Heart right ventricle (tissue), 16 donors: ENCODE results near the gene FBLN2. TPM values are rescaled to one million over a fixed set of nuclear protein-coding genes. Genes with fewer than 3 reads are reported as not detected.
"Not testable (repeated sequence)": the region's sequence is repeated elsewhere in the genome, so short reads cannot be mapped to it uniquely, and the experiment has no call there.

Source experiments
- ATAC-seq, 8 donors: fragments of 200-7000 bp; cut with Tn5 transposase; one replicate each; pipeline ENCODE4 v1.9.1; 2020; ENCODE audit warnings: mild to moderate bottlenecking in 8 of 8, moderate library complexity in 8 of 8, moderate number of reproducible peaks in 1 of 8
- DNase-seq, 2 donors: peaks; one replicate each; pipeline ENCODE4 v3.0.0-alpha.2; 2020
- H3K27ac ChIP-seq, 10 donors: fragments of 200-600 bp; sonication (generic) in 2 of 10; one replicate each; pipeline versions ENCODE4 v1.5.0 to v1.8.0; 2020 to 2022; ENCODE audit warnings: mild to moderate bottlenecking in 3 of 10
- H3K27me3 ChIP-seq, 7 donors: fragments of 200-600 bp; one replicate each; pipeline ENCODE4 v1.8.0; 2021 to 2022; ENCODE audit warnings: mild to moderate bottlenecking in 2 of 7
- H3K36me3 ChIP-seq, 9 donors: fragments of 200-600 bp; sonication (generic) in 1 of 9; one replicate each; pipeline versions ENCODE4 v1.5.0 to v1.8.0; 2020 to 2022; ENCODE audit warnings: mild to moderate bottlenecking in 2 of 9
- H3K4me1 ChIP-seq, 9 donors: fragments of 200-600 bp; sonication (generic) in 1 of 9; one replicate each; pipeline versions ENCODE4 v1.5.0 to v1.8.0; 2020 to 2022; ENCODE audit warnings: mild to moderate bottlenecking in 4 of 9
- H3K4me3 ChIP-seq, 10 donors: fragments of 200-600 bp; sonication (generic) in 2 of 10; one replicate each; pipeline versions ENCODE4 v1.5.0 to v1.8.0; 2020 to 2022; ENCODE audit warnings: mild to moderate bottlenecking in 7 of 10, moderate library complexity in 2 of 10
- H3K9me3 ChIP-seq, 11 donors: fragments of 200-600 bp in 10 of 11; sonication (generic) in 2 of 11; one replicate each; pipeline versions ENCODE4 v1.5.0 to v1.8.0; 2013 to 2022; ENCODE audit warnings: mild to moderate bottlenecking in 2 of 11, control low read depth in 1 of 11, moderate library complexity in 1 of 11
- CTCF ChIP-seq, 9 donors: fragments of 200-600 bp; sonication (generic) in 2 of 9; IDR thresholded peaks; one replicate each; pipeline versions ENCODE4 v1.5.0 to v1.8.0; 2021 to 2022; ENCODE audit warnings: antibody characterized with exemption in 9 of 9, mild to moderate bottlenecking in 5 of 9, moderate library complexity in 1 of 9
- WGBS, 2 donors: extraction: QIAGEN DNeasy Blood & Tissue Kit; methylation state at CpG; one replicate each; pipeline ENCODE4 v1.1.7; 2013; ENCODE audit warnings: inconsistent platforms in 1 of 2; 5-methylcytosine and 5-hydroxymethylcytosine counted together
- intact Hi-C, 10 donors: fragments of 100-400 bp; cut with DNase I; formaldehyde crosslinking; loops; one replicate each; pipeline versions ENCODE4 v1.11.1 to v1.14.2; 2022
- polyA plus RNA-seq, 2 donors: library from polyadenylated mRNA; stranded (reverse); fragments of 200-250 nt; gene quantifications; one replicate each; pipeline ENCODE4 v1.2.3, GENCODE V29; 2013
- total RNA-seq, 10 donors: library from RNA; stranded (reverse); fragmentation: NEBNext Ultra II Directional in 3 of 10; extraction: Animal tissue kit (Norgen Biotek cat#: 25700) in 3 of 10; gene quantifications; one replicate each; pipeline versions ENCODE4 v1.2.1 to v1.2.4, GENCODE V29; 2021 to 2023
- donor health status: Arrhythmogenic right ventricular cardiomyopathy.
- donor health status: ischemic (EF 13 %, LVEDD 7.1; RV severe dilation, severe dysfunction).
- donor health status: healthy with polysubstance abuse.
- donor health status: DM: no; HTN: yes; CAD: no.
- donor health status: DM: no; HTN: no; CAD: no.
- donor health status: ischemic (EF 25% LVEDD 6.9; RV normal size, moderate dysfunction).
- donor health status: ischemic (EF 25% LVEDD 5.7; RV mildly dilated, moderate dysfunction).
- donor health status: healthy.
- donor health status: DM: yes; HTN: yes; CAD: no.
- donor health status: Ischemic cardiomyopathy.
- donor health status: ischemic (EF 35%, LVEDD 5.7; RV mildly dilated, moderate dysfunction).
- donor health status: nonischemic (EF 11% LVEDD 7.7; RV severe dilation, severe dysfunction).
- donor health status: DM: yes; HTN: yes; CAD: no.
- donor health status: PGD.
- donor health status: ischemic (EF 29% LVEDD 5.4; RV normal size, mild dysfunction).
- donor health status: nonischemic (EF 23%, LVEDD 6.1; RV moderate dilation, normal function).

Gene FBLN2
- total and polyA plus RNA-seq, 12 donors = 20.7 to 78.9 (median 47.0) TPM

- H3K27ac ChIP-seq = no peak overlapping the region
- H3K4me1 ChIP-seq = peaks cover 15 to 89% (median 36%) of the 10 kb centered on the region in 9 donors
- H3K27me3 ChIP-seq = no peaks in the 10 kb centered on the region
- WGBS, 2 donors = 33 to 45% methylated on average over 4 of the region's 4 CpGs
- intact Hi-C loops = loop anchor here in 1 of 10 donors (5.0 to 10.0 kb wide), 2 partner anchors 35 to 83 kb away; no protein-coding TSS in a partner anchor
- H3K4me3 ChIP-seq = no peak overlapping the region
- no peaks in the 10 kb centered on the region for H3K9me3 ChIP-seq
- no peak for TF ChIP-seq CTCF (IDR thresholded peaks at IDR 0.05)
- H3K36me3 ChIP-seq = no peaks in the 10 kb centered on the region
- no peak for DNase-seq
- ATAC-seq = no peak
These were observed 13.0 kb downstream of the FBLN2 start for GRCh38 chr3:13561967-13562366.

- H3K36me3 ChIP-seq, H3K4me3 ChIP-seq, H3K9me3 ChIP-seq, DNase-seq, H3K27me3 ChIP-seq, ATAC-seq, H3K27ac ChIP-seq: not testable (repeated sequence)
- H3K4me1 ChIP-seq = peaks cover 15 to 84% (median 36%) of the 10 kb centered on the region in 9 donors
- intact Hi-C loops = loop anchor here in 1 of 10 donors (5.0 to 10.0 kb wide), 2 partner anchors 35 to 82 kb away; no protein-coding TSS in a partner anchor
- WGBS, 2 donors = 84 to 91% methylated on average over 9 of the region's 9 CpGs
These were observed 13.5 kb downstream of the FBLN2 start for GRCh38 chr3:13562421-13562820.

- Histone ChIP-seq H3K36me3 (no peaks in the 10 kb centered on the region), H3K9me3 (no peaks in the 10 kb centered on the region), H3K4me3 (no peak overlapping the region), H3K27ac (no peak overlapping the region), H3K27me3 (no peaks in the 10 kb centered on the region), H3K4me1 (peaks cover 15 to 81% (median 36%) of the 10 kb centered on the region in 9 donors)
- DNase-seq (no peak), ATAC-seq (no peak)
- 90 to 94% methylated on average over 10 of the region's 10 CpGs for WGBS, 2 donors
- TF ChIP-seq CTCF (IDR thresholded peaks at IDR 0.05) = no peak
- intact Hi-C loops = loop anchor here in 1 of 10 donors (5.0 to 10.0 kb wide), 2 partner anchors 34 to 81 kb away; no protein-coding TSS in a partner anchor
These were observed 14.4 kb downstream of the FBLN2 start for GRCh38 chr3:13563321-13563720.

DNA sequence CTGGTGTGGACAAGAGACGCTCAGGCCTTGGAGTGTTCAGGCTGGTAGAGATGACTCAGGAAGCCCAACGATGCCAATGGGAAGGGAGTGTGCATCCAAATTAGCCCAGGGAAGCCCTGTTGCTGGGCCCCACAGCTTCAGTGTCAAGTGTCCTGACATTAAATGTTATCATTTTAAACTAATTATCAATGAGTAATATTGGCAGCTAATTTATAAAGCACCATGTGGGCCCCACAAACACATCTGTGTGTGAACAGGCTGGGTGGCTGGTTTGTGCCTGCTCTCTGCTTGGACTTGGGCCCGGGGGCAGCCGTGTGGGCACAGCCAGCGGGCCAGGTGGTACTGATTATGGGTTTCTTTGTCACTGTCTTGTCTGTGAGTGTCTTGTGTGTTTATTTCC is 15.0 kb downstream of the FBLN2 start:
- H3K27me3 ChIP-seq = no peaks in the 10 kb centered on the region
- no peak for ATAC-seq
- TF ChIP-seq CTCF (IDR thresholded peaks at IDR 0.05) = no peak
- no peak for DNase-seq
- 84 to 91% methylated on average over 5 of the region's 5 CpGs for WGBS, 2 donors
- H3K27ac ChIP-seq = peak overlapping the region in 1 of 10 donors; percentile 10
- H3K4me1 ChIP-seq = peaks cover 15 to 86% (median 36%) of the 10 kb centered on the region in 9 donors
- intact Hi-C loops = loop anchor here in 1 of 10 donors (5.0 to 10.0 kb wide), 2 partner anchors 33 to 81 kb away; no protein-coding TSS in a partner anchor
- no peak overlapping the region for H3K4me3 ChIP-seq
- no peaks in the 10 kb centered on the region for H3K36me3 ChIP-seq
- H3K9me3 ChIP-seq = no peaks in the 10 kb centered on the region
